H1 (cell line): ENCODE results near the gene KCTD12. TPM values are rescaled to one million over a fixed set of nuclear protein-coding genes. Genes with fewer than 3 reads are reported as not detected.

Experiments
- CTCF ChIA-PET: fragments of 300-600 bp; sonication (Branson Sonifier 250); formaldehyde crosslinking; loops from one replicate; lab custom pipeline; 2021; ENCODE audit not compliant: partially characterized antibody; lab: Charles Lee
- POLR2A ChIA-PET: fragments of 300-600 bp; sonication (Branson Sonifier 250); formaldehyde crosslinking; loops from one replicate; lab custom pipeline; 2021; ENCODE audit warnings: inconsistent platforms; ENCODE audit not compliant: partially characterized antibody; lab: Charles Lee
- DNase-seq, 2 experiments: peaks; one replicate each; pipeline versions ENCODE4 v3.0.0 to v3.0.0-alpha.2; 2010 to 2022; ENCODE audit warnings: low spot score in 2 of 2, low read depth in 1 of 2, mixed read lengths in 1 of 2
- FAIRE-seq: peaks from 2 replicates; lab custom pipeline; 2011; peaks lifted over from hg19 to GRCh38; lab: Jason Lieb, UNC
- H2AFZ ChIP-seq: 2 replicates; pipeline ENCODE4 v1.8.1; 2012; ENCODE audit warnings: low read length, inconsistent platforms
- H2AK5ac ChIP-seq: 2 replicates; pipeline ENCODE4 v1.6.1; 2013; ENCODE audit warnings: low read depth, low read length
- H2BK120ac ChIP-seq: replicated peaks from 2 replicates; pipeline ENCODE3; 2013; ENCODE audit warnings: low read depth, low read length, inconsistent platforms
- H2BK12ac ChIP-seq: 2 replicates; pipeline ENCODE4 v1.6.1; 2013; ENCODE audit warnings: low read depth, low read length
- H2BK15ac ChIP-seq: 2 replicates; pipeline ENCODE4 v1.6.1; 2013; ENCODE audit warnings: low read length
- H2BK20ac ChIP-seq: 2 replicates; pipeline ENCODE4 v1.6.1; 2013; ENCODE audit warnings: low read length
- H2BK5ac ChIP-seq: 2 replicates; pipeline ENCODE4 v1.6.1; 2013; ENCODE audit warnings: low read depth, low read length
- H3K14ac ChIP-seq: 2 replicates; pipeline ENCODE4 v1.6.1; 2013; ENCODE audit warnings: inconsistent platforms; ENCODE audit not compliant: insufficient read length
- H3K18ac ChIP-seq: 2 replicates; pipeline ENCODE4 v1.6.1; 2013; ENCODE audit warnings: low read length; ENCODE audit errors: extremely low read depth
- H3K23ac ChIP-seq: 2 replicates; pipeline ENCODE4 v1.6.1; 2013; ENCODE audit warnings: inconsistent platforms; ENCODE audit not compliant: insufficient read length
- H3K23me2 ChIP-seq: 2 replicates; pipeline ENCODE4 v1.6.1; 2013; ENCODE audit warnings: low read depth, low read length
- H3K27ac ChIP-seq: 2 replicates; pipeline ENCODE4 v1.6.1; 2011; ENCODE audit warnings: low read depth, low read length, inconsistent platforms
- H3K27me3 ChIP-seq, 4 experiments: replicated peaks in 1 of 4; 1 replicate in 1 of 4; 2 replicates in 3 of 4; pipeline versions ENCODE4 v1.6.1 to v1.8.1; 2011 to 2013; ENCODE audit warnings: low read length in 3 of 4, mild to moderate bottlenecking in 3 of 4, inconsistent platforms in 2 of 4, mixed read lengths in 2 of 4, moderate library complexity in 1 of 4; ENCODE audit not compliant: control insufficient read depth in 3 of 4, insufficient read depth in 3 of 4; ENCODE audit errors: extremely low read depth in 1 of 4
- H3K36me3 ChIP-seq, 4 experiments: 2 replicates each; pipeline versions ENCODE4 v1.6.1 to v1.8.1; 2011 to 2013; ENCODE audit warnings: mild to moderate bottlenecking in 4 of 4, low read length in 3 of 4, moderate library complexity in 2 of 4, control low read depth in 1 of 4, inconsistent platforms in 1 of 4; ENCODE audit not compliant: insufficient read depth in 4 of 4, control insufficient read depth in 2 of 4
- H3K4ac ChIP-seq: replicated peaks from 2 replicates; pipeline ENCODE3; 2013; ENCODE audit warnings: low read length, low read depth, mixed read lengths, inconsistent platforms; ENCODE audit not compliant: insufficient read length
- H3K4me1 ChIP-seq, 4 experiments: replicated peaks in 1 of 4; 1 replicate in 1 of 4; 2 replicates in 3 of 4; pipeline versions ENCODE4 v1.6.1 to v1.8.1; 2011 to 2013; ENCODE audit warnings: low read length in 3 of 4, inconsistent platforms in 2 of 4, mixed read lengths in 1 of 4; ENCODE audit not compliant: insufficient read depth in 4 of 4, control insufficient read depth in 3 of 4
- H3K4me2 ChIP-seq, 2 experiments: 2 replicates each; pipeline versions ENCODE4 v1.6.1 to v1.8.1; 2011 to 2013; ENCODE audit warnings: low read depth in 2 of 2, low read length in 2 of 2, control low read depth in 1 of 2, inconsistent platforms in 1 of 2, mild to moderate bottlenecking in 1 of 2; ENCODE audit not compliant: insufficient read depth in 1 of 2
- H3K4me3 ChIP-seq, 4 experiments: fragments of 200-600, 300-600 bp in 1 of 4; sonication (generic), shearing (Covaris generic), sonication (Bioruptor Twin) in 1 of 4; 2 replicates each; pipeline versions ENCODE4 v1.5.1 to v1.8.1; 2011 to 2016; ENCODE audit warnings: low read length in 4 of 4, low read depth in 3 of 4, control low read depth in 2 of 4, inconsistent platforms in 2 of 4, mild to moderate bottlenecking in 2 of 4, mixed read lengths in 1 of 4, moderate library complexity in 1 of 4; ENCODE audit not compliant: insufficient read depth in 2 of 4; ENCODE audit errors: extremely low read depth in 1 of 4
- H3K56ac ChIP-seq: replicated peaks from 2 replicates; pipeline ENCODE3; 2013; ENCODE audit warnings: low read depth, mild to moderate bottlenecking, mixed read lengths, low read length, inconsistent platforms; ENCODE audit not compliant: insufficient read length
- H3K79me1 ChIP-seq: 2 replicates; pipeline ENCODE4 v1.6.1; 2013; ENCODE audit warnings: low read depth, low read length, control low read depth
- H3K79me2 ChIP-seq, 2 experiments: 2 replicates each; pipeline versions ENCODE4 v1.6.1 to v1.8.1; 2012 to 2013; ENCODE audit warnings: low read length in 2 of 2, mild to moderate bottlenecking in 2 of 2, inconsistent platforms in 1 of 2; ENCODE audit not compliant: insufficient read depth in 2 of 2, control insufficient read depth in 1 of 2
- H3K9ac ChIP-seq, 4 experiments: replicated peaks in 1 of 4; 1 replicate in 1 of 4; 2 replicates in 3 of 4; pipeline versions ENCODE4 v1.6.1 to v1.8.1; 2011 to 2013; ENCODE audit warnings: low read depth in 3 of 4, low read length in 3 of 4, control low read depth in 2 of 4, mild to moderate bottlenecking in 2 of 4, moderate library complexity in 2 of 4, inconsistent platforms in 1 of 4; ENCODE audit errors: extremely low read depth in 1 of 4
- H3K9me3 ChIP-seq, 2 experiments: 2 replicates each; pipeline versions ENCODE4 v1.6.1 to v1.8.1; 2012 to 2013; ENCODE audit warnings: mild to moderate bottlenecking in 2 of 2, moderate library complexity in 2 of 2, control low read depth in 1 of 2, inconsistent platforms in 1 of 2, low read depth in 1 of 2, low read length in 1 of 2, mixed read lengths in 1 of 2; ENCODE audit not compliant: insufficient read depth in 2 of 2
- H4K20me1 ChIP-seq, 2 experiments: replicated peaks in 1 of 2; 2 replicates each; pipeline versions ENCODE3 to v1.8.1; 2011 to 2013; ENCODE audit warnings: inconsistent platforms in 2 of 2, low read length in 2 of 2, mild to moderate bottlenecking in 1 of 2; ENCODE audit not compliant: insufficient read depth in 2 of 2, control insufficient read depth in 1 of 2
- H4K5ac ChIP-seq: 2 replicates; pipeline ENCODE4 v1.6.1; 2013; ENCODE audit warnings: low read length, low read depth, mixed read lengths, inconsistent platforms; ENCODE audit not compliant: insufficient read length
- H4K8ac ChIP-seq: 2 replicates; pipeline ENCODE4 v1.8.0; 2013; ENCODE audit warnings: mild to moderate bottlenecking, moderate library complexity, low read length, inconsistent platforms; ENCODE audit not compliant: insufficient read depth; ENCODE audit errors: extremely low read depth
- H4K91ac ChIP-seq: replicated peaks from 2 replicates; pipeline ENCODE3; 2013; ENCODE audit warnings: low read length, mixed read lengths, inconsistent platforms; ENCODE audit not compliant: insufficient read length
- CHD1 ChIP-seq: IDR thresholded peaks from 2 replicates; pipeline ENCODE4 v1.6.1; 2012; ENCODE audit warnings: low read depth, low read length, improper control_type of control experiment
- NANOG ChIP-seq: IDR thresholded peaks from 2 replicates; pipeline ENCODE4 v1.6.1; 2011; ENCODE audit warnings: low read length, low read depth, mild to moderate bottlenecking, inconsistent platforms; ENCODE audit not compliant: insufficient read depth, poor library complexity, severe bottlenecking
- POLR2A ChIP-seq, 2 experiments: IDR thresholded peaks; 1 replicate in 1 of 2; 2 replicates in 1 of 2; pipeline ENCODE4 v1.6.1; 2011; ENCODE audit warnings: low read depth in 2 of 2, low read length in 2 of 2, mild to moderate bottlenecking in 2 of 2; ENCODE audit errors: control extremely low read depth in 1 of 2
- RBBP5 ChIP-seq: IDR thresholded peaks from 2 replicates; pipeline ENCODE4 v1.7.1; 2012; ENCODE audit warnings: low read depth, mild to moderate bottlenecking, inconsistent platforms, low read length, moderate library complexity, borderline replicate concordance
- RXRA ChIP-seq: IDR thresholded peaks from 2 replicates; pipeline ENCODE4 v1.6.1; 2011; ENCODE audit warnings: low read depth, mild to moderate bottlenecking, low read length, moderate library complexity; ENCODE audit not compliant: insufficient read depth
- SP1 ChIP-seq: IDR thresholded peaks from 2 replicates; pipeline ENCODE4 v1.6.1; 2011; ENCODE audit warnings: low read depth, low read length
- SP2 ChIP-seq: IDR thresholded peaks from 2 replicates; pipeline ENCODE4 v1.6.1; 2012; ENCODE audit warnings: mild to moderate bottlenecking, low read length, inconsistent platforms
- SRF ChIP-seq: IDR thresholded peaks from 2 replicates; pipeline ENCODE4 v1.6.1; 2011; ENCODE audit warnings: mild to moderate bottlenecking, low read depth, low read length, moderate library complexity
- TAF1 ChIP-seq: IDR thresholded peaks from 2 replicates; pipeline ENCODE4 v1.6.1; 2011; ENCODE audit warnings: mild to moderate bottlenecking, low read depth, low read length
- TBP ChIP-seq: IDR thresholded peaks from 2 replicates; pipeline ENCODE4 v1.6.1; 2011; ENCODE audit warnings: low read depth, low read length, improper control_type of control experiment
- ZNF274 ChIP-seq: IDR thresholded peaks from 2 replicates; pipeline ENCODE4 v1.7.0; 2012; ENCODE audit warnings: low read length, borderline replicate concordance; ENCODE audit errors: extremely low read depth
- WGBS, 2 experiments: shearing (Covaris generic) in 1 of 2; methylation state at CpG; one replicate each; pipeline versions ENCODE4 v1.1.6 to v1.1.7; 2013 to 2015; ENCODE audit warnings: low lambda C conversion rate in 2 of 2, mixed read lengths in 2 of 2, inconsistent platforms in 1 of 2, low coverage in 1 of 2, missing lambda C conversion rate in 1 of 2; ENCODE audit not compliant: insufficient replicate concordance in 2 of 2, insufficient coverage in 1 of 2, insufficient read length in 1 of 2; ENCODE audit errors: extremely low coverage in 1 of 2, missing lambda C conversion rate in 1 of 2; 5-methylcytosine and 5-hydroxymethylcytosine counted together
- polyA plus RNA-seq, 7 experiments: library from polyadenylated mRNA; depleted of rRNA in 3 of 7; stranded (reverse) in 5 of 7; unstranded in 2 of 7; fragments of >200 nt in 5 of 7; fragments of 200-250 nt in 2 of 7; gene quantifications; 1 replicate in 5 of 7; 2 replicates in 1 of 7; 4 replicates in 1 of 7; pipeline versions ENCODE4 v1.2.1 to v1.2.3, GENCODE V29; 2011 to 2013; ENCODE audit warnings: missing spikeins in 2 of 7, mixed read lengths in 2 of 7
- total RNA-seq: library from RNA; stranded (reverse); fragmentation: NEBNext Ultra II Directional; extraction: Animal tissue kit (Norgen Biotek cat#: 25700); gene quantifications from 2 replicates; pipeline ENCODE4 v1.2.1, GENCODE V29; 2021
- TF ChIP-seq, protein P1 (sequence below): IDR thresholded peaks from 2 replicates; pipeline ENCODE4 v1.6.1; 2012; ENCODE audit warnings: inconsistent platforms

The KCTD12 gene
- total and polyA plus RNA-seq, 2 of the 8 experiments (the other 6 are each of a cell fraction or from before 2014, with no cell fraction given) = 2.5 to 9.6 TPM

DNA sequence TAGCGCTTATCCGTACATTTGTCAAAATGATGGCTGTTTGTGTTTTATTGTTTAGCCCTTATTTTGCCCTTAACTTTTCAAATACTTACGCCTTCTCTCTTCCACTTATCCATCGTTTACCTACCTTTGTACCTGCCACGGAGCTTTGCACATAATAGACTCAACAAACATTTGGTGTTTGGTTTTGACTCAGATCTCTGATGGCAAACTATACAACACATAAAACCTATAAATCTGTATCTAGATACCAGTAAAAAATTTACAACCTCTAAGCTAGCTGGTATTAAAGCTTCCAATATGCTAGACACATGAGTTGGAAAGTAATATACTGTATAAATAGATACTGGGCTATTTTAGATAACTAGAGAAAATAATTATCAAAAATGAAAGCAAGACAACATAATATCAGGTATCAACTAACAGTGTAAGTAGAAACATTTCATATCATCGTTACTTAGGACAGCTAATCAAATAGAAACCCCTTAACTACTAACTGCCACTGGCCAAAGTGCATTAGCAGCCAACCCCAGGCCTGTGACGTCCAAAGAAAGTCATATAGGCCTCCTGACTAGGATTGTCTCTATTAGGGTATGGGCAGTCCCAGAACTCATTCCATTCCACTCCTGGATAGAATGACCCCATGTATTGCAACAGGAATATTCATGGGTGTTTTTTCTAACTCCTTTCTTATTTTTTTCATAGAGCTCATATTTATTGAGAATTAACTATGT lies 53.8 kb downstream of the KCTD12 start:
- no peaks in the 10 kb centered on the region for H3K9me3 ChIP-seq
- H2BK20ac ChIP-seq = no peak overlapping the region
- no peaks in the 10 kb centered on the region for H3K79me1 ChIP-seq
- H2BK5ac ChIP-seq = no peak overlapping the region
- H4K91ac ChIP-seq = no peak overlapping the region
- no peaks in the 10 kb centered on the region for H3K79me2 ChIP-seq
- no peaks in the 10 kb centered on the region for H3K4me1 ChIP-seq
- H3K4ac ChIP-seq = no peak overlapping the region
- H4K20me1 ChIP-seq = no peaks in the 10 kb centered on the region
- no peaks in the 10 kb centered on the region for H3K23me2 ChIP-seq
- H2AFZ ChIP-seq = no peak overlapping the region
- no peak overlapping the region for H3K18ac ChIP-seq
- no peak for DNase-seq
- no peaks in the 10 kb centered on the region for H3K36me3 ChIP-seq
- ChIA-PET POLR2A (no interaction called here), CTCF (interaction anchor here (1.0 to 1.5 kb wide), 3 partner anchors 8 to 149 kb away, joined by 3 to 5 read pairs (median 3); no protein-coding TSS in a partner anchor)
- H4K8ac ChIP-seq = no peak overlapping the region
- H2BK12ac ChIP-seq = no peak overlapping the region
- FAIRE-seq = no peak
- H3K23ac ChIP-seq = no peak overlapping the region
- H3K4me2 ChIP-seq = no peak overlapping the region
- H3K14ac ChIP-seq = no peak overlapping the region
- H4K5ac ChIP-seq = no peak overlapping the region
- H3K27ac ChIP-seq = no peak overlapping the region
- H2BK120ac ChIP-seq = no peak overlapping the region
- 80% methylated on average over 7 of the region's 7 CpGs; no CpG with 5 or more reads in 1 of the 2 experiments for WGBS, 2 experiments
- no peak overlapping the region for H3K4me3 ChIP-seq
- no peak overlapping the region for H2BK15ac ChIP-seq
- no peak overlapping the region for H2AK5ac ChIP-seq
- no peak overlapping the region for H3K9ac ChIP-seq
- no peaks in the 10 kb centered on the region for H3K27me3 ChIP-seq
- H3K56ac ChIP-seq = no peak overlapping the region
- no peak for TF ChIP-seq POLR2A (IDR thresholded peaks at IDR 0.05; ENCODE audit: control extremely low read depth in 1 of 2, low read depth in 2 of 2, low read length in 2 of 2)
- no peak for TF ChIP-seq SP1
- no peak for TF ChIP-seq NANOG
- no peak for TF ChIP-seq SP2
- TF ChIP-seq, protein P1, sequence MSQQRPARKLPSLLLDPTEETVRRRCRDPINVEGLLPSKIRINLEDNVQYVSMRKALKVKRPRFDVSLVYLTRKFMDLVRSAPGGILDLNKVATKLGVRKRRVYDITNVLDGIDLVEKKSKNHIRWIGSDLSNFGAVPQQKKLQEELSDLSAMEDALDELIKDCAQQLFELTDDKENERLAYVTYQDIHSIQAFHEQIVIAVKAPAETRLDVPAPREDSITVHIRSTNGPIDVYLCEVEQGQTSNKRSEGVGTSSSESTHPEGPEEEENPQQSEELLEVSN = no peak
- TF ChIP-seq RBBP5 = no peak
- TF ChIP-seq RXRA = no peak
- TF ChIP-seq TBP = no peak
- TF ChIP-seq ZNF274 = no peak
- TF ChIP-seq SRF = no peak
- no peak for TF ChIP-seq TAF1
- TF ChIP-seq CHD1 = no peak
